HepG2 (cell line): ENCODE results near the gene LONP1. TPM values are rescaled to one million over a fixed set of nuclear protein-coding genes. Genes with fewer than 3 reads are reported as not detected.

Experiments
- BCL3 ChIP-seq: sonication (generic); formaldehyde crosslinking; IDR thresholded peaks from 2 replicates; pipeline ENCODE4 v1.5.1; 2020; ENCODE audit warnings: mild to moderate bottlenecking, missing genetic modification reagents, moderate library complexity
- BHLHE40 ChIP-seq: IDR thresholded peaks from 2 replicates; pipeline ENCODE4 v1.6.1; 2011; ENCODE audit warnings: low read length, improper control_type of control experiment
- HINFP ChIP-seq: sonication (generic); formaldehyde crosslinking; IDR thresholded peaks from 2 replicates; pipeline ENCODE4 v1.4.0; 2020; ENCODE audit warnings: low read depth, mild to moderate bottlenecking, missing genetic modification reagents
- HIVEP1 ChIP-seq: sonication (generic); formaldehyde crosslinking; IDR thresholded peaks from 2 replicates; pipeline ENCODE4 v1.4.0; 2020; ENCODE audit warnings: mild to moderate bottlenecking, missing genetic modification reagents
- HNF4A ChIP-seq: sonication (generic); formaldehyde crosslinking; IDR thresholded peaks from 2 replicates; pipeline ENCODE4 v1.4.0; 2020; ENCODE audit warnings: missing genetic modification reagents
- MTA1 ChIP-seq: sonication (generic); formaldehyde crosslinking; IDR thresholded peaks from 2 replicates; pipeline ENCODE4 v1.4.0; 2020; ENCODE audit warnings: missing genetic modification reagents, mild to moderate bottlenecking, borderline replicate concordance
- NFYB ChIP-seq: sonication (generic); formaldehyde crosslinking; IDR thresholded peaks from 2 replicates; pipeline ENCODE4 v1.4.0; 2020; ENCODE audit warnings: missing genetic modification reagents
- PAXIP1 ChIP-seq: sonication (generic); formaldehyde crosslinking; conservative IDR thresholded peaks from 2 replicates; pipeline ENCODE4 v1.4.0; 2020; ENCODE audit warnings: mild to moderate bottlenecking, missing genetic modification reagents, moderate library complexity
- PHF8 ChIP-seq: sonication (generic); formaldehyde crosslinking; IDR thresholded peaks from 2 replicates; pipeline ENCODE4 v1.5.0; 2020; ENCODE audit warnings: missing genetic modification reagents
- REXO4 ChIP-seq: sonication (generic); formaldehyde crosslinking; IDR thresholded peaks from 2 replicates; pipeline ENCODE4 v1.8.0; 2022; ENCODE audit warnings: missing genetic modification reagents, mild to moderate bottlenecking, borderline replicate concordance
- RFXAP ChIP-seq: sonication (generic); formaldehyde crosslinking; IDR thresholded peaks from 2 replicates; pipeline ENCODE4 v1.4.0; 2020; ENCODE audit warnings: missing genetic modification reagents, borderline replicate concordance
- ZC3H13 ChIP-seq: sonication (generic); formaldehyde crosslinking; IDR thresholded peaks from 2 replicates; pipeline ENCODE4 v1.8.1; 2023; ENCODE audit warnings: mild to moderate bottlenecking, missing genetic modification reagents, moderate library complexity
- ZNF281 ChIP-seq: sonication (generic); formaldehyde crosslinking; IDR thresholded peaks from 2 replicates; pipeline ENCODE4 v1.4.0; 2020; ENCODE audit warnings: missing genetic modification reagents, borderline replicate concordance
- ZNF34 ChIP-seq: sonication (generic); formaldehyde crosslinking; IDR thresholded peaks from 2 replicates; pipeline ENCODE4 v1.4.0; 2020; ENCODE audit warnings: mild to moderate bottlenecking, missing genetic modification reagents, borderline replicate concordance
- ZNF432 ChIP-seq: sonication (generic); formaldehyde crosslinking; IDR thresholded peaks from 2 replicates; pipeline ENCODE4 v1.5.0; 2020; ENCODE audit warnings: missing genetic modification reagents, mild to moderate bottlenecking, borderline replicate concordance
- ZNF639 ChIP-seq: conservative IDR thresholded peaks from 2 replicates; pipeline ENCODE4 v1.6.1; 2018; ENCODE audit warnings: missing genetic modification reagents
- polyA plus RNA-seq, 8 experiments: library from polyadenylated mRNA; depleted of rRNA in 3 of 8; stranded (reverse) in 7 of 8; unstranded in 1 of 8; fragments of >200 nt; fragmentation: Illumina TruSeq in 4 of 8; extraction: Trizol in 4 of 8; gene quantifications; 2 replicates each; pipeline versions ENCODE4 v1.2.1 to v1.2.3, GENCODE V29; 2011 to 2016; ENCODE audit warnings: low read depth in 4 of 8, missing spikeins in 1 of 8, mixed read lengths in 1 of 8; ENCODE audit not compliant: insufficient read depth in 1 of 8
- total RNA-seq, 5 experiments: library from RNA; depleted of rRNA; stranded (reverse); fragments of >200 nt; fragmentation: Illumina TruSeq; extraction: Trizol; gene quantifications; 2 replicates each; pipeline ENCODE4 v1.2.3, GENCODE V29; 2016; ENCODE audit warnings: low read depth in 1 of 5

The LONP1 gene
- total and polyA plus RNA-seq, 2 of the 13 experiments (the other 11 are each of a cell fraction or from before 2014, with no cell fraction given): 59.5 to 76.8 TPM

- TF ChIP-seq PAXIP1 (CRISPR knock-in tag): peak; percentile 57
- TF ChIP-seq PHF8: peak; percentile 94
- peak; percentile 97 for TF ChIP-seq ZC3H13 (CRISPR knock-in tag)
- no peak for TF ChIP-seq ZNF432 (CRISPR knock-in tag)
- TF ChIP-seq REXO4 (CRISPR knock-in tag): no peak
- peak; percentile 27; the same call in 1 of the 2 replicates for TF ChIP-seq HIVEP1 (CRISPR knock-in tag)
- peak; percentile 36; the same call in 1 of the 2 replicates for TF ChIP-seq NFYB
- peak; percentile 100 for TF ChIP-seq BHLHE40
- peak; percentile 66; the same call in 1 of the 2 replicates for TF ChIP-seq HINFP (CRISPR knock-in tag)
- peak; percentile 95 for TF ChIP-seq ZNF639 (CRISPR knock-in tag)
- TF ChIP-seq HNF4A (CRISPR knock-in tag): 0 out of 2 replicates have a peak, but pooled peaks have one; percentile 18
- TF ChIP-seq ZNF34 (CRISPR knock-in tag): no peak
- peak; percentile 85 for TF ChIP-seq BCL3 (CRISPR knock-in tag)
- TF ChIP-seq RFXAP (CRISPR knock-in tag): peak; percentile 69; the same call in 1 of the 2 replicates
- TF ChIP-seq MTA1 (CRISPR knock-in tag): peak; percentile 16; the same call in 1 of the 2 replicates
- TF ChIP-seq ZNF281 (CRISPR knock-in tag): peak; percentile 54
These were observed at the start of gene LONP1, which contains the start of gene CATSPERD (continued) for GRCh38 chr19:5719961-5720790.
